Measurements from ENCODE around the gene UBE2I.

DNA sequence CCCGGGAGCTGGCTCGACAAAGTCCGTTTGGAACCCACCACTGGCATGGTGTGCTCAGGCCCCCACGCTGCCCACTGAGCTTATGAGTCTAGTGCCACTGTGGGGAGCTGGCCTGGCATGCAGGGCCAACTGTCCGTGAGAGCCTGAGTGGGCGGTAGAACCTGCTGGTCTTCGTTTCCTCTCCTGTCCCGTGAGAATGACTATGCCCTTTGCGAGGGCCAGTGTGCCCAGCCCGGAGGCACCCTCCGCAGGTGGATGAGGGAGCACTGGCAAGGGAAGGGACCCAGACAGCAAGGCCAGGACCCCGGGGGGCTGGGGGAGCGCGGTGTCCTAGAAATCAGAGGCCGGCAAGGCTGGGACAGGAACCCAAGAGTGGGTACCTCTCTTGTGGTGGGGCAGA lies 27.2 kb downstream of the UBE2I start:
- TF ChIP-seq CTCF (conservative IDR thresholded peaks at IDR 0.05; ENCODE audit: low read depth, low read length) (no peak), BHLHE40 (IDR thresholded peaks at IDR 0.05; ENCODE audit: low read depth, low read length) (no peak), MAFK (IDR thresholded peaks at IDR 0.05; ENCODE audit: low read depth, low read length) (no peak), RCOR1 (IDR thresholded peaks at IDR 0.05; ENCODE audit: insufficient replicate concordance, low read length) (no peak), CHD1 (IDR thresholded peaks at IDR 0.05; ENCODE audit: low read depth, low read length) (no peak)
- TF ChIP-seq, protein P1, sequence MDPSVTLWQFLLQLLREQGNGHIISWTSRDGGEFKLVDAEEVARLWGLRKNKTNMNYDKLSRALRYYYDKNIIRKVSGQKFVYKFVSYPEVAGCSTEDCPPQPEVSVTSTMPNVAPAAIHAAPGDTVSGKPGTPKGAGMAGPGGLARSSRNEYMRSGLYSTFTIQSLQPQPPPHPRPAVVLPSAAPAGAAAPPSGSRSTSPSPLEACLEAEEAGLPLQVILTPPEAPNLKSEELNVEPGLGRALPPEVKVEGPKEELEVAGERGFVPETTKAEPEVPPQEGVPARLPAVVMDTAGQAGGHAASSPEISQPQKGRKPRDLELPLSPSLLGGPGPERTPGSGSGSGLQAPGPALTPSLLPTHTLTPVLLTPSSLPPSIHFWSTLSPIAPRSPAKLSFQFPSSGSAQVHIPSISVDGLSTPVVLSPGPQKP (IDR thresholded peaks at IDR 0.05; ENCODE audit: borderline replicate concordance, low read depth, low read length): no peak
- TF ChIP-seq, protein P2, sequence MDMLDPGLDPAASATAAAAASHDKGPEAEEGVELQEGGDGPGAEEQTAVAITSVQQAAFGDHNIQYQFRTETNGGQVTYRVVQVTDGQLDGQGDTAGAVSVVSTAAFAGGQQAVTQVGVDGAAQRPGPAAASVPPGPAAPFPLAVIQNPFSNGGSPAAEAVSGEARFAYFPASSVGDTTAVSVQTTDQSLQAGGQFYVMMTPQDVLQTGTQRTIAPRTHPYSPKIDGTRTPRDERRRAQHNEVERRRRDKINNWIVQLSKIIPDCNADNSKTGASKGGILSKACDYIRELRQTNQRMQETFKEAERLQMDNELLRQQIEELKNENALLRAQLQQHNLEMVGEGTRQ (IDR thresholded peaks at IDR 0.05; ENCODE audit: low read depth, low read length): no peak
